Activated T-helper 1 cell treated with Interleukin-2 at 50 U/mL for 16 hours (primary cell): ENCODE data around the gene NR0B2.
"Not testable (repeated sequence)": the region's sequence is repeated elsewhere in the genome, so short reads cannot be mapped to it uniquely, and the experiment has no call there.

ENCODE experiments used
- DNase-seq: peaks from one replicate; pipeline ENCODE4 v3.0.0-alpha.2; 2020; ENCODE audit warnings: low read depth

The NR0B2 gene

GRCh38 chr1:26913754-26914619 is at the start of gene NR0B2:
TSS of gene NR0B2 (minus strand) at chr1:26913975. CDS start at chr1:26913940, 35 bp downstream.
- no peak for DNase-seq

- no peak for DNase-seq
Observed at GRCh38 chr1:26961826-26962225, 48.1 kb upstream of the NR0B2 start.

GRCh38 chr1:26960625-26960966 is 46.8 kb upstream of the NR0B2 start:
- no peak for DNase-seq

- peak; percentile 50 for DNase-seq
Observed at GRCh38 chr1:26959722-26960624, 46.2 kb upstream of the NR0B2 start, which contains the start of gene KDF1. TSS of gene KDF1 (minus strand) at chr1:26960468. CDS start at chr1:26952380, 8,088 bp downstream.

GRCh38 chr1:26959270-26959669 is 45.5 kb upstream of the NR0B2 start:
- DNase-seq: no peak

- DNase-seq: no peak
Observed at GRCh38 chr1:26957306-26957705, 43.5 kb upstream of the NR0B2 start.

- no peak for DNase-seq
Observed at GRCh38 chr1:26956321-26956720, 42.5 kb upstream of the NR0B2 start.

GRCh38 chr1:26953374-26953773 is 39.6 kb upstream of the NR0B2 start:
- no peak for DNase-seq

- no peak for DNase-seq
Observed at GRCh38 chr1:26951821-26952497, 38.2 kb upstream of the NR0B2 start.

- DNase-seq: no peak
Observed at GRCh38 chr1:26951216-26951615, 37.4 kb upstream of the NR0B2 start.

GRCh38 chr1:26950602-26951001 is 36.8 kb upstream of the NR0B2 start:
- no peak for DNase-seq

GRCh38 chr1:26949926-26950319 is 36.1 kb upstream of the NR0B2 start:
- DNase-seq: no peak

GRCh38 chr1:26949266-26949925 is 35.6 kb upstream of the NR0B2 start:
- no peak for DNase-seq

- DNase-seq: not testable (repeated sequence)
Observed at GRCh38 chr1:26948725-26949057, 34.9 kb upstream of the NR0B2 start.

GRCh38 chr1:26946270-26946669 is 32.5 kb upstream of the NR0B2 start:
- DNase-seq: no peak

GRCh38 chr1:26945728-26946127 is 32.0 kb upstream of the NR0B2 start:
- DNase-seq: no peak

- DNase-seq: no peak
Observed at GRCh38 chr1:26945138-26945537, 31.4 kb upstream of the NR0B2 start.

- no peak for DNase-seq
Observed at GRCh38 chr1:26942656-26943055, 28.9 kb upstream of the NR0B2 start.

GRCh38 chr1:26941311-26941710 is 27.5 kb upstream of the NR0B2 start:
- DNase-seq: no peak

GRCh38 chr1:26938659-26939025 is 24.9 kb upstream of the NR0B2 start:
- no peak for DNase-seq

- no peak for DNase-seq
Observed at GRCh38 chr1:26938004-26938658, 24.4 kb upstream of the NR0B2 start.
